ENCODE data around the gene C16orf54. TPM values are rescaled to one million over a fixed set of nuclear protein-coding genes. Genes with fewer than 3 reads are reported as not detected.
"Not testable (repeated sequence)": the region's sequence is repeated elsewhere in the genome, so short reads cannot be mapped to it uniquely, and the experiment has no call there.

The C16orf54 gene, protein sequence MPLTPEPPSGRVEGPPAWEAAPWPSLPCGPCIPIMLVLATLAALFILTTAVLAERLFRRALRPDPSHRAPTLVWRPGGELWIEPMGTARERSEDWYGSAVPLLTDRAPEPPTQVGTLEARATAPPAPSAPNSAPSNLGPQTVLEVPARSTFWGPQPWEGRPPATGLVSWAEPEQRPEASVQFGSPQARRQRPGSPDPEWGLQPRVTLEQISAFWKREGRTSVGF
- total RNA-seq, result under 1 TPM; 0.22 to 0.83 (median 0.37) TPM

DNA sequence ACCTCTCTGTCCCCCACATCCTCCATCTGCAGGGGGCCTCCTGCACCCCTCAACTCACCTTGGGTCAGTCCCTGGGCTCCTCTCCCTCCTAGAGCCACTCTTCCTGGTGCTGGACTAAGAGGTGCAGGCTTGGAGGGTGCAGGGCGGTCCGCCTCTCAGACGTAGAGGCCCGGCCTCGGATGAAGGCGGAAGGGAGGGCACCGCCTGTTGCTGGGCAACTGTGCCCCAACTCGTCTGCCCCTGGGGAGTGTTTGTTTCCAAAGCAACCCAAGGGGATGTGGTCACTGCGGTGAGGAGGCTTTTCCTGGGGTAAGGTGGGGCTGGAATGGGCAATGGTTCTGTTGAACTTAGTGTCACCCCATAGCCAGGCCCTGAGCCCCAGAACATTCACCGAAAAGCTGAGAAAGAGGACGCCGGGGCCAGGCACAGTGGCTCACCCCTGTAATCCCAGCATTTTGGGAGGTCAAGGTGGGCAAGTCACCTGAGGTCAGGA is at the start of gene C16orf54:
Gene C16orf54 (minus strand): TSS at position 138 of the 493 bp plus-strand sequence. CDS start 1,039 bp downstream, outside the sequence.
- no peak within 1 kb of the TSS for H3K27ac ChIP-seq
- H3K27me3 ChIP-seq, result no peaks in the 10 kb centered on the region
- no peaks in the 10 kb centered on the region for H3K4me1 ChIP-seq
- H3K9me3 ChIP-seq, result no peaks in the 10 kb centered on the region
- 73 to 77% methylated on average over 12 of the region's 12 CpGs for WGBS, 2 donors
- peak within 1 kb of the TSS in 1 of 3 donors; percentile 9 for H3K4me3 ChIP-seq (replicated peaks in 1 of 3)
- no peaks in the 10 kb centered on the region for H3K36me3 ChIP-seq
- TF ChIP-seq, protein P1, sequence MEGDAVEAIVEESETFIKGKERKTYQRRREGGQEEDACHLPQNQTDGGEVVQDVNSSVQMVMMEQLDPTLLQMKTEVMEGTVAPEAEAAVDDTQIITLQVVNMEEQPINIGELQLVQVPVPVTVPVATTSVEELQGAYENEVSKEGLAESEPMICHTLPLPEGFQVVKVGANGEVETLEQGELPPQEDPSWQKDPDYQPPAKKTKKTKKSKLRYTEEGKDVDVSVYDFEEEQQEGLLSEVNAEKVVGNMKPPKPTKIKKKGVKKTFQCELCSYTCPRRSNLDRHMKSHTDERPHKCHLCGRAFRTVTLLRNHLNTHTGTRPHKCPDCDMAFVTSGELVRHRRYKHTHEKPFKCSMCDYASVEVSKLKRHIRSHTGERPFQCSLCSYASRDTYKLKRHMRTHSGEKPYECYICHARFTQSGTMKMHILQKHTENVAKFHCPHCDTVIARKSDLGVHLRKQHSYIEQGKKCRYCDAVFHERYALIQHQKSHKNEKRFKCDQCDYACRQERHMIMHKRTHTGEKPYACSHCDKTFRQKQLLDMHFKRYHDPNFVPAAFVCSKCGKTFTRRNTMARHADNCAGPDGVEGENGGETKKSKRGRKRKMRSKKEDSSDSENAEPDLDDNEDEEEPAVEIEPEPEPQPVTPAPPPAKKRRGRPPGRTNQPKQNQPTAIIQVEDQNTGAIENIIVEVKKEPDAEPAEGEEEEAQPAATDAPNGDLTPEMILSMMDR (IDR thresholded peaks at IDR 0.05), result no peak
- TF ChIP-seq POLR2A (IDR thresholded peaks at IDR 0.05), result no peak
- intact Hi-C loops (cut with DNase I), result no loop called here
- peak in 1 of 2 donors; percentile 38 for DNase-seq

DNA sequence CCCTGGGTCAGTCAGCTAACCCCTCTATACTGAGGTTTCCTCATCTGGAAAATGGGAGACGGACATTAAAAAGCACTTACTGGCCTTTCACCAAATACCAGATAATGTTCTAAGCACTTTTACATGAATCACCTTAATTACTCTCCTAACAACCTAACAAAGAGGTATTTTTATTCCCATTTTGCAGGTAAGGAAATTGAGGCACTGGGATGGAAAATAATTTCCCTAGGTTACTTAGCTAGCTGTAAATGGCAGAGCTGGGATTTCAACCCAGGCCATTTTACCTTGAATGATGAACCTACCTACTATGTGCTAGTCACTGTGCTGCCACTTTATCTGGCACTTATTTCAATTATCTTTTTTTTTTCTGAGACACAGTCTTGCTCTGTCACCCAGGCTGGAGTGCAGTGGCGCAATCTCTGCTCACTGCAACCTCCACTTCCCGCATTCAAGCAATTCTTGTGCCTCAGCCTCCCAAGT is 48.5 kb upstream of the C16orf54 start:
- WGBS, 2 donors, result 99 to 100% methylated on average over 3 of the region's 3 CpGs
- H3K27me3 ChIP-seq, result no peaks in the 10 kb centered on the region

DNA sequence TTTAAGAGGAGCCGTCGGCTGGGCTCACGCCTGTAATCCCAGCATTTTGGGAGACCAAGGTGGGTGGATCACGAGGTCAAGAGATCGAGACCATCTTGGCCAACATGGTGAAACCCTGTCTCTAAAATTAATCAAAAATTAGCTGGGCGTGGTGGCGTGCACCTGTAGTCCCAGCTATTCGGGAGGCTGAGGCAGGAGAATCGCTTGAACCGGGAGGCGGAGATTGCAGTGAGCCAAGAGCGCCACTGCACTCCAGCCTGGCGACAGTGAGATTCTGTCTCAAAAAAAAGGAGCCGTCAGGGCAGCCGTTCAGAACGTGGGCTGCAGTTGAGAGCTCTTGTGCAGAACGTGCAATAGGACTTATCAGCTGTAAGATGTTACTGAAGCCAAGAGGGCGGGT is 47.4 kb upstream of the C16orf54 start:
- intact Hi-C loops (cut with DNase I); H3K9me3 ChIP-seq; H3K4me3 ChIP-seq (replicated peaks in 1 of 3); DNase-seq; H3K27ac ChIP-seq; H3K27me3 ChIP-seq: not testable (repeated sequence)
- Histone ChIP-seq H3K36me3 (peaks cover 11 to 13% of the 10 kb centered on the region in 2 donors), H3K4me1 (peaks cover 17 to 18% of the 10 kb centered on the region in 2 donors)
- WGBS, 2 donors, result 82 to 86% methylated on average over 18 of the region's 18 CpGs

More for the DNA sequence above, 48.5 kb upstream of the C16orf54 start:
- Histone ChIP-seq H3K4me3 (replicated peaks in 1 of 3) (no peak overlapping the region), H3K4me1 (peaks cover 16 to 18% of the 10 kb centered on the region in 2 donors), H3K27ac (no peak overlapping the region), H3K36me3 (peaks cover 22 to 23% of the 10 kb centered on the region in 2 donors), H3K9me3 (no peaks in the 10 kb centered on the region)
- TF ChIP-seq, protein P1 (IDR thresholded peaks at IDR 0.05), result no peak
- no peak for TF ChIP-seq POLR2A (IDR thresholded peaks at IDR 0.05)
- no peak for DNase-seq
- intact Hi-C loops (cut with DNase I), result no loop called here

DNA sequence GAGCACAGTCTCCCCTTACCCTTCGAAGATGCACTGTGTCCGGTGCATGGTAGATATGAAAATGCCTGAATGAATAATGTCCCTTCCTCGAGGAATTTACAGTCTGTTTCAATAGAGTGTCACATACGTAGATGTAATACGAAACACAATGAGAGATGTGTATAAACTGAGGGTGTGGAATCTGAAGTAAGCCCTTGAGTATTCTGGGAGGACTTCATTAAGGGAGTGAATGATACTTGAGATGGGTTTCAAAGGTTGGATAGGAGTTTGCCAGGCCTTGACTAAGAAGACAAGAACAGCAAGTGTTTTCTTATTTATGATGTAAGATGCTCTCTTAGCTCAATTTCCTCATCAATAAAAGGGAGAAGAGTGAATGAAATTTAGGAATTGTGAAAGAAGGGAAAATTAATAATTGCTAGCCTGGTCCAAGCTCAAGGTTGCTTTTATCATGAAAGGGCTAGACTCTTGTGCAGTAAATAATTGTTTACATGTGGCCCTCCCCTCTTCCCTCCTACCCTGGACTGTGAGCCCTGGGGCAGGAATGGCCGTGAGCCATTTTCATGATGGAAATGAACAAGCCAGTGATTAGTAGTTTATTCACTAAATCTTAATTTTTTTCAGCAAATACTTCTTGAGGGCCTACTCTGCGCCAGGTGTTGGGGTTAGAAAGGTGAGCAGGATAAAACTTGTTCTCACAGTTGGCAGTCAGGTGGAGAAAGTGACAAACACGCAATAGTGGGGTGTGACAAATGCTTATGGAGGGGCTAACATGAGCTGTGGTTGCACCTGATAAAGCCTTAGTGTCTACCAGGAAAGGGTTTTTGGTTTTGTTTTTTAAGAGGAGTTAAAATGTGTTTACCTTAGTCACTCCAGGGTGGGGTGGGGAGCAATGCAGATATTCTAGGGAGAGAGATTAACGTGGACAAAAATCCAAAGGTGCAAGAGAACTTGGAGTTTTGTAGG is 46.3 kb upstream of the C16orf54 start:
- H3K27me3 ChIP-seq, result no peaks in the 10 kb centered on the region
- no peaks in the 10 kb centered on the region for H3K9me3 ChIP-seq
- no peak for DNase-seq
- H3K36me3 ChIP-seq, result peaks cover 4 to 5% of the 10 kb centered on the region in 2 donors
- H3K4me3 ChIP-seq (replicated peaks in 1 of 3), result no peak overlapping the region
- TF ChIP-seq, protein P1 (IDR thresholded peaks at IDR 0.05), result no peak
- TF ChIP-seq POLR2A (IDR thresholded peaks at IDR 0.05), result no peak
- WGBS, 2 donors, result 69 to 71% methylated on average over 9 of the region's 9 CpGs
- H3K27ac ChIP-seq, result no peak overlapping the region
- H3K4me1 ChIP-seq, result peaks cover 17 to 18% of the 10 kb centered on the region in 2 donors
- intact Hi-C loops (cut with DNase I), result no loop called here
